A375 (cell line): ENCODE results near the gene VPS4A. TPM values are rescaled to one million over a fixed set of nuclear protein-coding genes. Genes with fewer than 3 reads are reported as not detected.

Source experiments
- total RNA-seq: library from RNA; depleted of rRNA; stranded (reverse); fragments of >200 nt; shearing (Covaris generic); gene quantifications from 2 replicates; pipeline ENCODE4 v1.2.3, GENCODE V29; 2014; rRNA removed

VPS4A gene
- 43.7 TPM in 2 replicates for total RNA-seq

DNA sequence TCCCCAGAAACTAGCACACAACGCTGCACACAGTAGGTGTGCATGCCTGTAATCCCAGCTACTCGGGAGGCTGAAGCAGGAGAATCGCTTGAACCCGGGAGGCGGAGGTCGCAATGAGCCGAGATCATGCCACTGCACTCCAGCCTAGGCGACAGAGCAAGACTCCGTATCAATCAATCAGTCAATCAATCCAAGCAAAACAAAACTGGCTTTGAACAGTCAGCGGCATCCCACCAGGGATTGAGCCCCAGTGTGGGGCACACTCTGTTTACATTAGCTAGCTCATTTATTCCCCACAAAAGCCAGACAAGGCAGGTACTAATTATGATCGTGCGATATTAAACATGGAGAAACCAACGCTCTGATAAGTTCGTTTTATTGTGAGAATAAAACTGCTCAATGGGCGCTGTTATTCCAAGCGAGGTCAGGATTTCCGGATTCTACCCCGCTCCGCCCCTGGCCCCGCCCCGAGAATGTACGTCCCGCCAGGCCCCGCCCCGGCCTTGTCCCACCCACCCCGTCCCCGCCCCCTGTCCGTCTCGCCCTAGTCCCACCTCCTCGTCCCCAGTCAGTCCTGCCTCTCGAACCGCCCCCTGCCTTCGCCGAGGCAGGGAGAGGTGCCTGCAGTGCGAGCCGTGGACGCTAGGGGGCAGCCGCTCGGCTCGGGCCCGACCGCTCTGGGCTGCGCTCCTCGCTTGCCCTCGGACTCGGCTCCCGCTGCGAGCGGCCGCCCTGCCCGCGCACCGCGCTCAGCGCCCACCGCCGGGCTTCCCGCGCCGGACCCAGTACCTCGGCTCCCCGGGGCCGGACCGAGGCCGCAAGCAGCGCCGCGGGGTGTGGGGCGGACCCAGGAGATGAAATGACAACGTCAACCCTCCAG, at the start of gene VPS4A:
Gene VPS4A (plus strand): TSS at position 698 of the 880 bp plus-strand sequence. CDS start 162 bp downstream, at position 860.

DNA sequence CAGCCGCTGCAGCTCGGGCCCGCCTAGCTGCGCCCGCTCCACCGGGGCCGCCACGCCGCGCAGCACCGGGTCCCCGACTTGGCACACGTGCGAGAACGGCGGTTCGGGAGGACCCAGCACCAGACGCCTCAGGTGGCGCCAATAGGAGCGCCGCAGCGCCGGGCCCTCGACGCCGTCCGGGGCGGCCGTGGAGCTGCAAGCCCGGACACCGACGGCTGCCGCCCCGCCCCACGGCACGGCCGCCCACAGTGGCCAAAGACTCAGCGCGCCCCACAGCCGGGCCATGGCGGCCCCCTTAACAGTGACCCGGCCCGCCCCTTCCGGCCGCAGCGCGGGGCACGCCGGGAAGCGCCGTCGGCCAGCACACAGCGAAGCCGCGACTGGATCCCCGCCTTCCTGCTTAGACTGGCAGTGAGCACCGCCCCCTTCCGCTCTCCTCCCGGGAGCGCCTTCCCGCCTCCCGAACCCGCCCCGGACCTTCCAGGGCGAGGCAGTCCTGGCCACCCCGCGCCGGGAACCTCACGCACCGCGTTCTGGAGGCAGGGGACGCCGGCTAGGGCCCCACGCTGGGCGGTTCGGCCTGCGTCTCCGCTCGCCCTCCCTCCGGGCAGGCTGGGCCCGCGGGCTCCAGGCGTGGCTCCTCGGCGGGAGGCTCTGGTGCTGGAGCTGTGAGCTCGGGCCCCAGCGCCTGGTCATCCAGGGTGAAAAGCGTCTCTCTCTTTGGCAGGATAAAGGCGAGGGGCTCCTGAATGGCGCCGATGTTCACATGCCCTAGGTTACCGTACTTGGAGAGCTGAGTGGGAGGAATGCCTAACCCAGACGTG, 19.3 kb downstream of the VPS4A start, which contains the start of gene PDF:
Gene PDF (minus strand): TSS at position 303 of the 824 bp plus-strand sequence. CDS start 18 bp downstream, at position 285.

DNA sequence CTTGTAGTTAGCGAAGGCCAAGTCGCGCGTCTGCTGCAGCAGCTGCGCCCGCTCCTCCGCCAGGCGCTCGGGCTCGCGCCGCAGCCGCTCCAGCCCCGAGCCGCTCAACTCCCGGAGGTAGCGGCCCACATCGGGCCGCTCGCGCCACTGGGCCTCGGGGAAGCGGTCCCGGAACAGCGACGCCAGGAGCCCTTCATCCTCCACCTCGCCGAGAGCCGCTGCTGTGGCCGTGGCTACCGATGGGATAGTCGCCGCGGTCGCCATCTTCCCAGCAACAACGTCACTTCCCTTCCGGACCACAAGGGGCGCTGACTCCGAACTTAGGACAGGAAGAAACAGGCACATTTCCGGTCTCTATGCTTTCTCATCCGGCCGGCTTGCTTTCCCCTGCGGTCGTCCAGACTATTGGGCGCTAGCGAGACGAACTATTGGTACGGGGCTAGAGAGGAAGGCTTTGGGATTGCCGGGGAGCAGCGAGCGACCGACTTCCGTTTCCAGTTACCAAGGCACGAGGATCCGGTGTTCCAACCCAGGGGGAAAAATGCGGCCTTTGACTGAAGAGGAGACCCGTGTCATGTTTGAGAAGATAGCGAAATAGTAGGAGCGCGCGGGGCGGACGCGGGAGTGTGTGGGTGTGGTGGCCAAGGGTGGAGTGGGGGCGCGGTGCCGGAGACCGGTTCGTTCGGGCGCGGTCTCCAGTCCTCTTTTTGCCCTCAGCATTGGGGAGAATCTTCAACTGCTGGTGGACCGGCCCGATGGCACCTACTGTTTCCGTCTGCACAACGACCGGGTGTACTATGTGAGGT, 28.3 kb downstream of the VPS4A start, which contains the start of the genes COG8 and NIP7:
Gene COG8 (minus strand): TSS at position 276 of the 806 bp plus-strand sequence. CDS start 12 bp downstream, at position 264.
Gene NIP7 (plus strand): TSS at position 484 of the 806 bp plus-strand sequence. CDS start 58 bp downstream, at position 542.

DNA sequence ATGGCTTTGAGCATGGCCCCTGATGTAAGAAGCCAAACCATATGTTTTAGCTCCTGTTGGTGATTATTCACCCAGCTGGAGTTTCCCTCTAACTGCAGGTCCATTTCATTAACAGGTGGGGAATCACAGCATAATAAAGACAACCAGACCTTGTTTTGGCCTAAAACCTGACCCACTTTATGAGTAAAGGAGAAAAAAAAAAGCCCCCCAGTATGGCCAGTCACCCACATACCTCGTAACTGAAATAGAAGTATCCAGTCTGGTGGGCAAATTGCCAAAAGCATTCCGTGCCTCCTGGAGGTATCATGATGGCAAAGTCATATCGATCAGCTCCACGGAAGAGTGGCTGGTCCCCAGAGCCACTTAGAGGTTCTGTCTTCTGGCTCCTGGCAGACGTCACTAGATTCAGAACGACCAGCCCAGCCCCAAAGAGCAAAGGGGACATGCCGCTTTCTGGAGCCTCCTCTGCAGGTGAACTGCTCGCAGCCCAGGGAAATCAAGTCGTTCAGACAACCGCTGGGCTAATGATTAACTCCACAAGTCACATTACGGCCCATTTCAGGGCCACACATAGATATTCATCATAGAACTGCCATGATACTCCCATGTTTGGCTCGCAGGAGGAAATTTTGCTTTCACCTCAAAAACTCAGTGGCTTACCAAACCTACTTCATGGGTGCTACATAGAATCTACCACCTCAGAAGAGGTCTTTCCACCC, 40.3 kb downstream of the VPS4A start, which contains the start of gene TMED6:
Gene TMED6 (minus strand): TSS at position 478 of the 719 bp plus-strand sequence. CDS start 33 bp downstream, at position 445.

Other genes with a start within 250 kb of the VPS4A start
- 2.8 and 5.5 TPM in 2 replicates for gene HAS3, start 205.7 kb upstream of the VPS4A start, total RNA-seq
- 32.7 and 42.4 TPM in 2 replicates for gene CHTF8, start 178.8 kb upstream of the VPS4A start, total RNA-seq
- gene UTP4, start 178.7 kb upstream of the VPS4A start, total RNA-seq, result 36.6 and 51.4 TPM in 2 replicates
- gene SNTB2, start 124.2 kb upstream of the VPS4A start, total RNA-seq, result 102 and 115 TPM in 2 replicates
- gene PDF, start 19.2 kb downstream of the VPS4A start, total RNA-seq, result 87.1 and 92.0 TPM in 2 replicates
- 42.0 and 68.1 TPM in 2 replicates for gene COG8, start 28.2 kb downstream of the VPS4A start, total RNA-seq
- 66.3 and 72.0 TPM in 2 replicates for gene NIP7, start 28.4 kb downstream of the VPS4A start, total RNA-seq
- not detected in 2 replicates for gene TMED6, start 40.4 kb downstream of the VPS4A start, total RNA-seq
- gene TERF2, start 74.7 kb downstream of the VPS4A start, total RNA-seq, result 8.4 and 9.2 TPM in 2 replicates
- gene CYB5B, start 113.3 kb downstream of the VPS4A start, total RNA-seq, result 30.9 and 56.2 TPM in 2 replicates